ENCODE data around the gene FOXF2. TPM values are rescaled to one million over a fixed set of nuclear protein-coding genes. Genes with fewer than 3 reads are reported as not detected.

Gene FOXF2
- total and polyA plus RNA-seq, 10 of the 15 experiments (the other 5 are each of a cell fraction or from before 2014, with no cell fraction given) = not detected

- POLR2A ChIA-PET = no interaction called here
- Histone ChIP-seq H2AFZ (ENCODE audit: control insufficient read depth, low read depth, low read length) (no peak overlapping the region), H3K27ac (ENCODE audit: control insufficient read depth, insufficient read depth) (no peak overlapping the region), H3K4me3 (no peak overlapping the region), H3K9ac (ENCODE audit: control insufficient read depth, insufficient read depth, low read length) (no peak overlapping the region), H3K79me2 (ENCODE audit: control insufficient read depth, insufficient read depth, low read length) (no peaks in the 10 kb centered on the region), H3K27me3 (replicated peaks in 1 of 2; ENCODE audit: control insufficient read depth in 2 of 2, insufficient read depth in 2 of 2, low read length in 1 of 2) (peaks cover 14 to 41% of the 10 kb centered on the region in 2 experiments), H3K4me1 (ENCODE audit: control insufficient read depth, insufficient read depth, low read length) (no peaks in the 10 kb centered on the region), H3K36me3 (ENCODE audit: control insufficient read depth in 2 of 2, insufficient read depth in 2 of 2, low read length in 1 of 2) (no peaks in the 10 kb centered on the region), H3K9me3 (replicated peaks; ENCODE audit: control insufficient read depth, insufficient read depth, low read length) (no peaks in the 10 kb centered on the region; the same call in 1 of the 3 replicates), H4K20me1 (ENCODE audit: control insufficient read depth, insufficient read depth) (no peaks in the 10 kb centered on the region; the same call in none of the 2 replicates), H3K4me2 (ENCODE audit: control insufficient read depth, insufficient read depth) (no peak overlapping the region)
- no peak for ATAC-seq
- CTCF ChIA-PET = interaction anchor here (0.6 kb wide), 1 partner anchor 1624 kb away, joined by 4 read pairs; no protein-coding TSS in a partner anchor
- in situ Hi-C loops (cut with MboI) = no loop called here
- RAD21 ChIA-PET (ENCODE audit: unreplicated experiment) = no interaction called here
- FAIRE-seq = no peak
- 54% methylated on average over 11 of the region's 11 CpGs for WGBS (ENCODE audit: insufficient coverage, insufficient replicate concordance, low lambda C conversion rate, missing lambda C conversion rate)
- DNase-seq (ENCODE audit: low read depth, low spot score) = no peak
- intact Hi-C loops (cut with micrococcal nuclease; ENCODE audit: unreplicated experiment) = no loop called here
- SMC1A ChIA-PET (ENCODE audit: uncharacterized antibody, unreplicated experiment) = no interaction called here
- no TSS peak for BruUV-seq (replicated peaks)
- TF ChIP-seq YY1 (IDR thresholded peaks at IDR 0.05; ENCODE audit: low read depth, low read length) (no peak), STAT3 (IDR thresholded peaks at IDR 0.05; ENCODE audit: low read depth, low read length) (no peak), CBX3 (IDR thresholded peaks at IDR 0.05; ENCODE audit: borderline replicate concordance, low read depth) (no peak), ZNF384 (IDR thresholded peaks at IDR 0.05; ENCODE audit: borderline replicate concordance, low read depth, low read length) (no peak), ZNF274 (IDR thresholded peaks at IDR 0.05; ENCODE audit: insufficient read depth, insufficient read length) (no peak), SMARCA5 (IDR thresholded peaks at IDR 0.05) (no peak), RAD21 (IDR thresholded peaks at IDR 0.05; ENCODE audit: insufficient read depth, low read depth, low read length) (no peak), NFXL1 (IDR thresholded peaks at IDR 0.05; ENCODE audit: borderline replicate concordance) (no peak), YBX1 (IDR thresholded peaks at IDR 0.05) (no peak), KAT2A (conservative IDR thresholded peaks at IDR 0.05; ENCODE audit: control insufficient read depth, low read depth, low read length) (no peak), REST (IDR thresholded peaks at IDR 0.05; ENCODE audit: low read depth, low read length) (no peak), TBL1XR1 (IDR thresholded peaks at IDR 0.05; ENCODE audit: low read depth, low read length) (no peak), FOS (IDR thresholded peaks at IDR 0.05; ENCODE audit: borderline replicate concordance, extremely low read depth, insufficient read length) (no peak), JUNB (IDR thresholded peaks at IDR 0.05) (no peak), TCF12 (IDR thresholded peaks at IDR 0.05; ENCODE audit: low read depth, low read length) (no peak), USF2 (IDR thresholded peaks at IDR 0.05; ENCODE audit: borderline replicate concordance, low read depth, low read length) (no peak)
- TF ChIP-seq, protein P1, sequence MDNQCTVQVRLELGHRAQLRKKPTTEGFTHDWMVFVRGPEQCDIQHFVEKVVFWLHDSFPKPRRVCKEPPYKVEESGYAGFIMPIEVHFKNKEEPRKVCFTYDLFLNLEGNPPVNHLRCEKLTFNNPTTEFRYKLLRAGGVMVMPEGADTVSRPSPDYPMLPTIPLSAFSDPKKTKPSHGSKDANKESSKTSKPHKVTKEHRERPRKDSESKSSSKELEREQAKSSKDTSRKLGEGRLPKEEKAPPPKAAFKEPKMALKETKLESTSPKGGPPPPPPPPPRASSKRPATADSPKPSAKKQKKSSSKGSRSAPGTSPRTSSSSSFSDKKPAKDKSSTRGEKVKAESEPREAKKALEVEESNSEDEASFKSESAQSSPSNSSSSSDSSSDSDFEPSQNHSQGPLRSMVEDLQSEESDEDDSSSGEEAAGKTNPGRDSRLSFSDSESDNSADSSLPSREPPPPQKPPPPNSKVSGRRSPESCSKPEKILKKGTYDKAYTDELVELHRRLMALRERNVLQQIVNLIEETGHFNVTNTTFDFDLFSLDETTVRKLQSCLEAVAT (IDR thresholded peaks at IDR 0.05) = no peak
- TF ChIP-seq, protein P2, sequence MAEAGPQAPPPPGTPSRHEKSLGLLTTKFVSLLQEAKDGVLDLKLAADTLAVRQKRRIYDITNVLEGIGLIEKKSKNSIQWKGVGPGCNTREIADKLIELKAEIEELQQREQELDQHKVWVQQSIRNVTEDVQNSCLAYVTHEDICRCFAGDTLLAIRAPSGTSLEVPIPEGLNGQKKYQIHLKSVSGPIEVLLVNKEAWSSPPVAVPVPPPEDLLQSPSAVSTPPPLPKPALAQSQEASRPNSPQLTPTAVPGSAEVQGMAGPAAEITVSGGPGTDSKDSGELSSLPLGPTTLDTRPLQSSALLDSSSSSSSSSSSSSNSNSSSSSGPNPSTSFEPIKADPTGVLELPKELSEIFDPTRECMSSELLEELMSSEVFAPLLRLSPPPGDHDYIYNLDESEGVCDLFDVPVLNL (IDR thresholded peaks at IDR 0.05; ENCODE audit: low read depth, low read length) = no peak
- TF ChIP-seq, protein P3, sequence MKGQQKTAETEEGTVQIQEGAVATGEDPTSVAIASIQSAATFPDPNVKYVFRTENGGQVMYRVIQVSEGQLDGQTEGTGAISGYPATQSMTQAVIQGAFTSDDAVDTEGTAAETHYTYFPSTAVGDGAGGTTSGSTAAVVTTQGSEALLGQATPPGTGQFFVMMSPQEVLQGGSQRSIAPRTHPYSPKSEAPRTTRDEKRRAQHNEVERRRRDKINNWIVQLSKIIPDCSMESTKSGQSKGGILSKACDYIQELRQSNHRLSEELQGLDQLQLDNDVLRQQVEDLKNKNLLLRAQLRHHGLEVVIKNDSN (IDR thresholded peaks at IDR 0.05; ENCODE audit: borderline replicate concordance, extremely low read length, insufficient read depth, low read depth, low read length) = no peak
Measured at GRCh38 chr6:1377526-1377925, 11.8 kb upstream of the FOXF2 start.
